HepG2 (cell line): ENCODE results near the gene CSNK1E.

Experiments used
- ATF6 ChIP-seq: sonication (generic); formaldehyde crosslinking; conservative IDR thresholded peaks from 2 replicates; pipeline ENCODE4 v1.4.0; 2020; ENCODE audit warnings: missing genetic modification reagents
- GPBP1L1 ChIP-seq: sonication (generic); formaldehyde crosslinking; IDR thresholded peaks from 2 replicates; pipeline ENCODE4 v1.5.0; 2020; ENCODE audit warnings: mild to moderate bottlenecking, missing genetic modification reagents
- PRDM10 ChIP-seq: sonication (generic); formaldehyde crosslinking; IDR thresholded peaks from 2 replicates; pipeline ENCODE4 v1.4.0; 2020; ENCODE audit warnings: low read depth, missing genetic modification reagents
- REST ChIP-seq, 2 experiments: IDR thresholded peaks; 2 replicates each; pipeline ENCODE4 v1.6.1; 2011 to 2012; ENCODE audit warnings: low read length in 2 of 2, borderline replicate concordance in 1 of 2, low read depth in 1 of 2, mild to moderate bottlenecking in 1 of 2, moderate library complexity in 1 of 2
- SALL2 ChIP-seq: sonication (generic); formaldehyde crosslinking; IDR thresholded peaks from 2 replicates; pipeline ENCODE4 v1.8.1; 2023; ENCODE audit warnings: mild to moderate bottlenecking, missing genetic modification reagents, inconsistent platforms
- TAF1 ChIP-seq: sonication (generic); formaldehyde crosslinking; IDR thresholded peaks from 2 replicates; pipeline ENCODE4 v1.4.0; 2020; ENCODE audit warnings: missing genetic modification reagents

- TF ChIP-seq ATF6: no peak
- TF ChIP-seq TAF1 (CRISPR knock-in tag): no peak
- TF ChIP-seq SALL2 (CRISPR knock-in tag): no peak
- TF ChIP-seq GPBP1L1 (CRISPR knock-in tag): no peak
- TF ChIP-seq PRDM10: no peak
- TF ChIP-seq REST (IDR thresholded peaks at IDR 0.05; ENCODE audit: borderline replicate concordance in 1 of 2, low read depth in 1 of 2, low read length in 2 of 2): no peak
Measured at GRCh38 chr22:38240734-38241252, 76.4 kb downstream of the CSNK1E start.
